AG04449 (cell line): Measurements from ENCODE around the gene IFFO2.
A peak's percentile ranks its signal among the peaks of the same experiment; 100 is the strongest.

ENCODE experiments used
- CTCF ChIA-PET: fragments of 350-600 bp; formaldehyde crosslinking; extraction: SDS; loops from one replicate; lab custom pipeline; 2021; ENCODE audit warnings: antibody characterized with exemption; lab: Yijun Ruan, JAX
- POLR2A ChIA-PET: fragments of 400-600, 350-600 bp; formaldehyde crosslinking; extraction: SDS; loops from one replicate; lab custom pipeline; 2020; ENCODE audit warnings: antibody characterized with exemption, inconsistent platforms; lab: Yijun Ruan, JAX
- DNase-seq: peaks from one replicate; pipeline ENCODE4 v3.0.0-alpha.2; 2010; ENCODE audit warnings: low read depth, low spot score
- H3K4me3 ChIP-seq: 2 replicates; pipeline ENCODE4 v1.5.1; 2011; ENCODE audit warnings: low read depth, mild to moderate bottlenecking, control low read depth, low read length
- CTCF ChIP-seq: IDR thresholded peaks from one replicate; pipeline ENCODE4 v1.5.1; 2011; ENCODE audit warnings: mild to moderate bottlenecking, moderate library complexity, low read length, control low read depth, inconsistent platforms; ENCODE audit not compliant: insufficient read depth; ENCODE audit errors: missing control alignments

The IFFO2 gene

GRCh38 chr1:18923756-18924211, 32.7 kb downstream of the IFFO2 start:
- DNase-seq = no peak
- POLR2A ChIA-PET = interaction anchor here (1.1 to 1.6 kb wide), 2 partner anchors 33 to 87 kb away, joined by 3 to 7 read pairs; partner anchors contain the start of gene IFFO2
- H3K4me3 ChIP-seq = peak overlapping the region; percentile 8
- TF ChIP-seq CTCF = no peak
- CTCF ChIA-PET = interaction anchor here (1.1 to 12.7 kb wide), 7 partner anchors 11 to 190 kb away, joined by 3 to 212 read pairs (median 5); no protein-coding TSS in a partner anchor

- no peak for DNase-seq
- ChIA-PET CTCF (interaction anchor here (1.0 to 12.7 kb wide), 12 partner anchors 8 to 190 kb away, joined by 3 to 212 read pairs (median 4); no protein-coding TSS in a partner anchor), POLR2A (interaction anchor here (1.1 to 1.6 kb wide), 2 partner anchors 34 to 88 kb away, joined by 3 to 7 read pairs; partner anchors contain the start of gene IFFO2)
- no peak overlapping the region; the same call in 1 of the 2 replicates for H3K4me3 ChIP-seq
- no peak for TF ChIP-seq CTCF
Measured at GRCh38 chr1:18922848-18923755, 33.4 kb downstream of the IFFO2 start.

GRCh38 chr1:18922319-18922726, 34.2 kb downstream of the IFFO2 start:
- peak; percentile 22 for TF ChIP-seq CTCF
- H3K4me3 ChIP-seq = peak overlapping the region; percentile 8
- ChIA-PET POLR2A (interaction anchor here (1.1 kb wide), 1 partner anchor 34 kb away, joined by 8 read pairs; the partner anchor contains the start of gene IFFO2), CTCF (interaction anchor here (0.6 to 12.7 kb wide), 11 partner anchors 8 to 365 kb away, joined by 3 to 212 read pairs (median 4); no protein-coding TSS in a partner anchor)
- no peak for DNase-seq

DNA sequence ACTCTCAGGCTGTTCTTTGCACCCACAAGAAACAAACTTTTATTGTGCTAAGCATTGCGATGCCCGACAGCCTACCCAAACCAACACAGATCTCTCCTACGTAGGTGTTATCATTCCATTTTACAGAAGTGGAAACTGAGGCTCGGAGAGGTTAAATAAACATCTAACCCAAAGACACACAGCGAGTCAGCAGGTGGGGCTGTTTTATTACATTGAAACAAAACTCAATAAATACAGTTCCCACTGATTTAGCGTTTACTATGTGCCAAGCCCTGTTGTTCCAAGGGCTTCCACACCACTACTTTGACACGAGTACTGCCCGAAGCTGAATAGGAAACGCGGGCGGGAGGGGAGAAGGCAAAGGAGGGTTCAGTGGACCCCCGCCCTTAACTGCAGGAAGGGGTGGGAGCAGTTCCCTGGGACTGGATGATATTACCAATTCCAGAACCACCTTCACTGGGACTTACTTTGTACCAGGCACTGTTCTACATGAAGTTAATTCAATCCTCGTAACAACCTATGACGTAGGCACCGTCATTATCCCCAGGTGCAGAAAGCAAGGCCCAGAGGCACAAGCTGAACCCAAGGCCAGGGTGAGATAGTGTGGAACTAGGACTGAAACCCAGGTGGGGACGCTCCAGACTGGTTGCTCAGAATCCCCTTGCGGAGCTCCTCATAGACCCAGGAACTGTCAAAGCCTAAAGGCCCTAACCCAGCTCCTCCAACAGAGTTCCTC, 34.8 kb downstream of the IFFO2 start:
- ChIA-PET POLR2A (interaction anchor here (1.1 kb wide), 1 partner anchor 35 kb away, joined by 8 read pairs; the partner anchor contains the start of gene IFFO2), CTCF (interaction anchor here (0.6 to 12.7 kb wide), 16 partner anchors 8 to 365 kb away, joined by 3 to 212 read pairs (median 3); no protein-coding TSS in a partner anchor)
- peak overlapping the region; percentile 8 for H3K4me3 ChIP-seq
- DNase-seq = no peak
- no peak for TF ChIP-seq CTCF

- TF ChIP-seq CTCF = no peak
- DNase-seq = no peak
- no peak overlapping the region for H3K4me3 ChIP-seq
- POLR2A ChIA-PET = no interaction called here
- CTCF ChIA-PET = interaction anchor here (0.8 to 12.7 kb wide), 7 partner anchors 8 to 182 kb away, joined by 3 to 212 read pairs (median 3); no protein-coding TSS in a partner anchor
Measured at GRCh38 chr1:18920931-18921330, 35.5 kb downstream of the IFFO2 start.
